Measurements from ENCODE around the gene UCP2. TPM values are rescaled to one million over a fixed set of nuclear protein-coding genes. Genes with fewer than 3 reads are reported as not detected.

UCP2 gene
- total and polyA plus RNA-seq, 9 of the 15 experiments (the other 6 are each of a cell fraction or from before 2014, with no cell fraction given): 19.2 to 216 (median 87.9) TPM

DNA sequence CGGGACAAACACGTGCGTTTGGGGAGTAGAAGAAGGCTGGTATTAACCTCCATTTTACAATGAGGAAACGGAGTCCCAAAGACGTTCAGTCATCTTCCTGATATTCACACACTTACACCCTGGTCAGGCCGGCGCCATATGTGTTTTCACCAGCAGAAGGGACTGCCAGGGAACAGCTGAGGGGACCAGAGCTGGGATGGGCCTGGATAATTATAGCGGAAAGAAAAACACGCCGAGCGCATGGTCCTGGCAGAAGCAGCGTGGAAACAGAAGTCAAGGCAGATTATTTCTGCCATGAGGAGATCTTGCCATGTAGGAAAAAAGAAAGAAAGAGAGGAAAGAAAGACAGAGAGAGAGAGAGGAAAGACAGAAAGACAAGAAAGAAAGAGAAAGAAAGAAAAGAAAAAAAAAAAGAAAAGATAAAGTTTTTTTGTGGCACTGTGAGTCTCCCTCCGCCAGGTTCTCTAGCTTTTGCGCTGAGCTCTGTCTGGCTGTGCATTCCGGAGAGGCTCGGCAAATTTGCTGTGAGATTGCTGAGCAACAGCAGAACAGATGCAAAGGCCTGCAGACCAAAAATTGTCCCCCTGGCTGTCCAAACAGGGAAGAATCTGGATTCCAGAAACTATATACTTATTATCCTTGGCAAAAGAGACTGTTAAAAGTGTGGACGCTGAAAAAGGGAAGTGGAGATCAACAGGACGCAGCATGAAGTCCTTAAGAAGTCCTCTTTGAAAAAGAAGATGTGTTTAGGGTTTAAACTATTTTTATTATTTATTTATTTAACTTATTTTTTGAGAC is 1.3 kb upstream of the UCP2 start (continued):
- TF ChIP-seq, protein P1, sequence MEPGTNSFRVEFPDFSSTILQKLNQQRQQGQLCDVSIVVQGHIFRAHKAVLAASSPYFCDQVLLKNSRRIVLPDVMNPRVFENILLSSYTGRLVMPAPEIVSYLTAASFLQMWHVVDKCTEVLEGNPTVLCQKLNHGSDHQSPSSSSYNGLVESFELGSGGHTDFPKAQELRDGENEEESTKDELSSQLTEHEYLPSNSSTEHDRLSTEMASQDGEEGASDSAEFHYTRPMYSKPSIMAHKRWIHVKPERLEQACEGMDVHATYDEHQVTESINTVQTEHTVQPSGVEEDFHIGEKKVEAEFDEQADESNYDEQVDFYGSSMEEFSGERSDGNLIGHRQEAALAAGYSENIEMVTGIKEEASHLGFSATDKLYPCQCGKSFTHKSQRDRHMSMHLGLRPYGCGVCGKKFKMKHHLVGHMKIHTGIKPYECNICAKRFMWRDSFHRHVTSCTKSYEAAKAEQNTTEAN (CRISPR knock-in tag; IDR thresholded peaks at IDR 0.05): no peak
- no peak for TF ChIP-seq PHB2 (IDR thresholded peaks at IDR 0.05; ENCODE audit: low read depth)
- peak; percentile 65; the same call in 1 of the 2 replicates for TF ChIP-seq ZFX (CRISPR knock-in tag; IDR thresholded peaks at IDR 0.05)
- no peak; the same call in 1 of the 2 replicates for TF ChIP-seq HMGXB4 (CRISPR knock-in tag; IDR thresholded peaks at IDR 0.05)
- no peak for TF ChIP-seq MYBL2 (IDR thresholded peaks at IDR 0.05; ENCODE audit: low read depth)
- no peak for TF ChIP-seq MYBL2 (CRISPR knock-in tag; IDR thresholded peaks at IDR 0.05; ENCODE audit: borderline replicate concordance)
- TF ChIP-seq ZKSCAN3 (CRISPR knock-in tag; IDR thresholded peaks at IDR 0.05): no peak
- TF ChIP-seq ZBTB40 (IDR thresholded peaks at IDR 0.05): peak; percentile 64; the same call in 1 of the 2 replicates
- no peak for TF ChIP-seq ZBTB40 (CRISPR knock-in tag; IDR thresholded peaks at IDR 0.05)
- TF ChIP-seq SIN3A (IDR thresholded peaks at IDR 0.05; ENCODE audit: borderline replicate concordance in 2 of 2, control insufficient read depth in 1 of 2, low read depth in 2 of 2, low read length in 2 of 2): no peak
- peak; percentile 3 for TF ChIP-seq ZNF699 (CRISPR knock-in tag; IDR thresholded peaks at IDR 0.05; ENCODE audit: insufficient replicate concordance)
- no peak for TF ChIP-seq ZNF75A (CRISPR knock-in tag; IDR thresholded peaks at IDR 0.05)
- no peak for TF ChIP-seq HCFC1 (IDR thresholded peaks at IDR 0.05; ENCODE audit: low read depth, low read length)

Data from K562 (cell line).